H1 (cell line): ENCODE results near the gene GAGE12J. TPM values are rescaled to one million over a fixed set of nuclear protein-coding genes. Genes with fewer than 3 reads are reported as not detected.

Experiments
- CTCF ChIA-PET: fragments of 300-600 bp; sonication (Branson Sonifier 250); formaldehyde crosslinking; loops from one replicate; lab custom pipeline; 2021; ENCODE audit not compliant: partially characterized antibody; lab: Charles Lee
- POLR2A ChIA-PET: fragments of 300-600 bp; sonication (Branson Sonifier 250); formaldehyde crosslinking; loops from one replicate; lab custom pipeline; 2021; ENCODE audit warnings: inconsistent platforms; ENCODE audit not compliant: partially characterized antibody; lab: Charles Lee
- DNase-seq, 2 experiments: peaks; one replicate each; pipeline versions ENCODE4 v3.0.0 to v3.0.0-alpha.2; 2010 to 2022; ENCODE audit warnings: low spot score in 2 of 2, low read depth in 1 of 2, mixed read lengths in 1 of 2
- FAIRE-seq: peaks from 2 replicates; lab custom pipeline; 2011; peaks lifted over from hg19 to GRCh38; lab: Jason Lieb, UNC
- H2AFZ ChIP-seq: 2 replicates; pipeline ENCODE4 v1.8.1; 2012; ENCODE audit warnings: low read length, inconsistent platforms
- H2AK5ac ChIP-seq: 2 replicates; pipeline ENCODE4 v1.6.1; 2013; ENCODE audit warnings: low read depth, low read length
- H2BK120ac ChIP-seq: replicated peaks from 2 replicates; pipeline ENCODE3; 2013; ENCODE audit warnings: low read depth, low read length, inconsistent platforms
- H2BK12ac ChIP-seq: 2 replicates; pipeline ENCODE4 v1.6.1; 2013; ENCODE audit warnings: low read depth, low read length
- H2BK15ac ChIP-seq: 2 replicates; pipeline ENCODE4 v1.6.1; 2013; ENCODE audit warnings: low read length
- H2BK20ac ChIP-seq: 2 replicates; pipeline ENCODE4 v1.6.1; 2013; ENCODE audit warnings: low read length
- H2BK5ac ChIP-seq: 2 replicates; pipeline ENCODE4 v1.6.1; 2013; ENCODE audit warnings: low read depth, low read length
- H3K14ac ChIP-seq: 2 replicates; pipeline ENCODE4 v1.6.1; 2013; ENCODE audit warnings: inconsistent platforms; ENCODE audit not compliant: insufficient read length
- H3K18ac ChIP-seq: 2 replicates; pipeline ENCODE4 v1.6.1; 2013; ENCODE audit warnings: low read length; ENCODE audit errors: extremely low read depth
- H3K23ac ChIP-seq: 2 replicates; pipeline ENCODE4 v1.6.1; 2013; ENCODE audit warnings: inconsistent platforms; ENCODE audit not compliant: insufficient read length
- H3K23me2 ChIP-seq: 2 replicates; pipeline ENCODE4 v1.6.1; 2013; ENCODE audit warnings: low read depth, low read length
- H3K27ac ChIP-seq: 2 replicates; pipeline ENCODE4 v1.6.1; 2011; ENCODE audit warnings: low read depth, low read length, inconsistent platforms
- H3K27me3 ChIP-seq, 4 experiments: replicated peaks in 1 of 4; 1 replicate in 1 of 4; 2 replicates in 3 of 4; pipeline versions ENCODE4 v1.6.1 to v1.8.1; 2011 to 2013; ENCODE audit warnings: low read length in 3 of 4, mild to moderate bottlenecking in 3 of 4, inconsistent platforms in 2 of 4, mixed read lengths in 2 of 4, moderate library complexity in 1 of 4; ENCODE audit not compliant: control insufficient read depth in 3 of 4, insufficient read depth in 3 of 4; ENCODE audit errors: extremely low read depth in 1 of 4
- H3K36me3 ChIP-seq, 4 experiments: 2 replicates each; pipeline versions ENCODE4 v1.6.1 to v1.8.1; 2011 to 2013; ENCODE audit warnings: mild to moderate bottlenecking in 4 of 4, low read length in 3 of 4, moderate library complexity in 2 of 4, control low read depth in 1 of 4, inconsistent platforms in 1 of 4; ENCODE audit not compliant: insufficient read depth in 4 of 4, control insufficient read depth in 2 of 4
- H3K4ac ChIP-seq: replicated peaks from 2 replicates; pipeline ENCODE3; 2013; ENCODE audit warnings: low read length, low read depth, mixed read lengths, inconsistent platforms; ENCODE audit not compliant: insufficient read length
- H3K4me1 ChIP-seq, 4 experiments: replicated peaks in 1 of 4; 1 replicate in 1 of 4; 2 replicates in 3 of 4; pipeline versions ENCODE4 v1.6.1 to v1.8.1; 2011 to 2013; ENCODE audit warnings: low read length in 3 of 4, inconsistent platforms in 2 of 4, mixed read lengths in 1 of 4; ENCODE audit not compliant: insufficient read depth in 4 of 4, control insufficient read depth in 3 of 4
- H3K4me2 ChIP-seq, 2 experiments: 2 replicates each; pipeline versions ENCODE4 v1.6.1 to v1.8.1; 2011 to 2013; ENCODE audit warnings: low read depth in 2 of 2, low read length in 2 of 2, control low read depth in 1 of 2, inconsistent platforms in 1 of 2, mild to moderate bottlenecking in 1 of 2; ENCODE audit not compliant: insufficient read depth in 1 of 2
- H3K4me3 ChIP-seq, 4 experiments: fragments of 200-600, 300-600 bp in 1 of 4; sonication (generic), shearing (Covaris generic), sonication (Bioruptor Twin) in 1 of 4; 2 replicates each; pipeline versions ENCODE4 v1.5.1 to v1.8.1; 2011 to 2016; ENCODE audit warnings: low read length in 4 of 4, low read depth in 3 of 4, control low read depth in 2 of 4, inconsistent platforms in 2 of 4, mild to moderate bottlenecking in 2 of 4, mixed read lengths in 1 of 4, moderate library complexity in 1 of 4; ENCODE audit not compliant: insufficient read depth in 2 of 4; ENCODE audit errors: extremely low read depth in 1 of 4
- H3K56ac ChIP-seq: replicated peaks from 2 replicates; pipeline ENCODE3; 2013; ENCODE audit warnings: low read depth, mild to moderate bottlenecking, mixed read lengths, low read length, inconsistent platforms; ENCODE audit not compliant: insufficient read length
- H3K79me1 ChIP-seq: 2 replicates; pipeline ENCODE4 v1.6.1; 2013; ENCODE audit warnings: low read depth, low read length, control low read depth
- H3K79me2 ChIP-seq, 2 experiments: 2 replicates each; pipeline versions ENCODE4 v1.6.1 to v1.8.1; 2012 to 2013; ENCODE audit warnings: low read length in 2 of 2, mild to moderate bottlenecking in 2 of 2, inconsistent platforms in 1 of 2; ENCODE audit not compliant: insufficient read depth in 2 of 2, control insufficient read depth in 1 of 2
- H3K9ac ChIP-seq, 4 experiments: replicated peaks in 1 of 4; 1 replicate in 1 of 4; 2 replicates in 3 of 4; pipeline versions ENCODE4 v1.6.1 to v1.8.1; 2011 to 2013; ENCODE audit warnings: low read depth in 3 of 4, low read length in 3 of 4, control low read depth in 2 of 4, mild to moderate bottlenecking in 2 of 4, moderate library complexity in 2 of 4, inconsistent platforms in 1 of 4; ENCODE audit errors: extremely low read depth in 1 of 4
- H3K9me3 ChIP-seq, 2 experiments: 2 replicates each; pipeline versions ENCODE4 v1.6.1 to v1.8.1; 2012 to 2013; ENCODE audit warnings: mild to moderate bottlenecking in 2 of 2, moderate library complexity in 2 of 2, control low read depth in 1 of 2, inconsistent platforms in 1 of 2, low read depth in 1 of 2, low read length in 1 of 2, mixed read lengths in 1 of 2; ENCODE audit not compliant: insufficient read depth in 2 of 2
- H4K20me1 ChIP-seq, 2 experiments: replicated peaks in 1 of 2; 2 replicates each; pipeline versions ENCODE3 to v1.8.1; 2011 to 2013; ENCODE audit warnings: inconsistent platforms in 2 of 2, low read length in 2 of 2, mild to moderate bottlenecking in 1 of 2; ENCODE audit not compliant: insufficient read depth in 2 of 2, control insufficient read depth in 1 of 2
- H4K5ac ChIP-seq: 2 replicates; pipeline ENCODE4 v1.6.1; 2013; ENCODE audit warnings: low read length, low read depth, mixed read lengths, inconsistent platforms; ENCODE audit not compliant: insufficient read length
- H4K8ac ChIP-seq: 2 replicates; pipeline ENCODE4 v1.8.0; 2013; ENCODE audit warnings: mild to moderate bottlenecking, moderate library complexity, low read length, inconsistent platforms; ENCODE audit not compliant: insufficient read depth; ENCODE audit errors: extremely low read depth
- H4K91ac ChIP-seq: replicated peaks from 2 replicates; pipeline ENCODE3; 2013; ENCODE audit warnings: low read length, mixed read lengths, inconsistent platforms; ENCODE audit not compliant: insufficient read length
- ASH2L ChIP-seq: fragments of 200-600, 300-600 bp; sonication (generic); IDR thresholded peaks from one replicate; pipeline ENCODE4 v1.7.1; 2017; ENCODE audit warnings: low read length
- BRCA1 ChIP-seq: IDR thresholded peaks from 2 replicates; pipeline ENCODE4 v1.6.1; 2012; ENCODE audit warnings: low read depth, low read length, improper control_type of control experiment
- CBX5 ChIP-seq: fragments of 300-800, 300-1000 bp; sonication (generic); IDR thresholded peaks from 2 replicates; pipeline ENCODE4 v1.7.1; 2016; ENCODE audit warnings: antibody characterized with exemption, low read length, low read depth
- GTF2F1 ChIP-seq: IDR thresholded peaks from 2 replicates; pipeline ENCODE4 v1.6.1; 2012; ENCODE audit warnings: low read depth, low read length, improper control_type of control experiment, borderline replicate concordance
- HDAC2 ChIP-seq, 2 experiments: fragments of 300-600 bp in 1 of 2; sonication (generic) in 1 of 2; IDR thresholded peaks; 2 replicates each; pipeline ENCODE4 v1.6.1; 2011 to 2012; ENCODE audit warnings: low read depth in 2 of 2, low read length in 2 of 2, mild to moderate bottlenecking in 2 of 2, moderate library complexity in 2 of 2, borderline replicate concordance in 1 of 2, inconsistent platforms in 1 of 2
- MAX ChIP-seq: IDR thresholded peaks from 2 replicates; pipeline ENCODE4 v1.6.1; 2012; ENCODE audit warnings: inconsistent platforms
- NRF1 ChIP-seq: IDR thresholded peaks from 2 replicates; pipeline ENCODE4 v1.6.1; 2011; ENCODE audit warnings: mild to moderate bottlenecking, low read depth, low read length, improper control_type of control experiment
- POU5F1 ChIP-seq: IDR thresholded peaks from 2 replicates; pipeline ENCODE4 v1.6.1; 2011; ENCODE audit warnings: low read depth, mild to moderate bottlenecking, low read length, moderate library complexity
- SIRT6 ChIP-seq: IDR thresholded peaks from one replicate; pipeline ENCODE4 v1.7.1; 2012; ENCODE audit warnings: low read length, inconsistent platforms
- TEAD4 ChIP-seq: IDR thresholded peaks from 2 replicates; pipeline ENCODE4 v1.6.1; 2012; ENCODE audit warnings: low read depth, low read length, inconsistent platforms, mixed read lengths
- USF2 ChIP-seq: IDR thresholded peaks from 2 replicates; pipeline ENCODE4 v1.6.1; 2011; ENCODE audit warnings: low read length, improper control_type of control experiment
- WGBS, 2 experiments: shearing (Covaris generic) in 1 of 2; methylation state at CpG; one replicate each; pipeline versions ENCODE4 v1.1.6 to v1.1.7; 2013 to 2015; ENCODE audit warnings: low lambda C conversion rate in 2 of 2, mixed read lengths in 2 of 2, inconsistent platforms in 1 of 2, low coverage in 1 of 2, missing lambda C conversion rate in 1 of 2; ENCODE audit not compliant: insufficient replicate concordance in 2 of 2, insufficient coverage in 1 of 2, insufficient read length in 1 of 2; ENCODE audit errors: extremely low coverage in 1 of 2, missing lambda C conversion rate in 1 of 2; 5-methylcytosine and 5-hydroxymethylcytosine counted together
- polyA plus RNA-seq, 7 experiments: library from polyadenylated mRNA; depleted of rRNA in 3 of 7; stranded (reverse) in 5 of 7; unstranded in 2 of 7; fragments of >200 nt in 5 of 7; fragments of 200-250 nt in 2 of 7; gene quantifications; 1 replicate in 5 of 7; 2 replicates in 1 of 7; 4 replicates in 1 of 7; pipeline versions ENCODE4 v1.2.1 to v1.2.3, GENCODE V29; 2011 to 2013; ENCODE audit warnings: missing spikeins in 2 of 7, mixed read lengths in 2 of 7
- total RNA-seq: library from RNA; stranded (reverse); fragmentation: NEBNext Ultra II Directional; extraction: Animal tissue kit (Norgen Biotek cat#: 25700); gene quantifications from 2 replicates; pipeline ENCODE4 v1.2.1, GENCODE V29; 2021

GAGE12J gene
- total and polyA plus RNA-seq, 2 of the 8 experiments (the other 6 are each of a cell fraction or from before 2014, with no cell fraction given): not detected

- no peaks in the 10 kb centered on the region for H3K27me3 ChIP-seq
- H4K91ac ChIP-seq: no peak overlapping the region
- H3K14ac ChIP-seq: no peak overlapping the region
- no peak for FAIRE-seq
- no peak overlapping the region for H2AFZ ChIP-seq
- no peak overlapping the region for H3K18ac ChIP-seq
- H4K8ac ChIP-seq: no peak overlapping the region
- H2BK15ac ChIP-seq: no peak overlapping the region
- no peak overlapping the region for H2BK20ac ChIP-seq
- H3K9ac ChIP-seq: no peak overlapping the region
- no peak overlapping the region for H3K23ac ChIP-seq
- peaks cover 5 to 22% of the 10 kb centered on the region in 2 experiments; a peak in 2 of 4 replicates for H3K79me2 ChIP-seq
- no peak overlapping the region for H4K5ac ChIP-seq
- no peak for DNase-seq
- ChIA-PET POLR2A (interaction anchor here (1.0 to 2.4 kb wide), 2 partner anchors 10 to 14 kb away, joined by 3 to 8 read pairs; no protein-coding TSS in a partner anchor), CTCF (interaction anchor here (1.5 to 1.8 kb wide), 3 partner anchors 14 to 135 kb away, joined by 3 to 6 read pairs (median 3); no protein-coding TSS in a partner anchor)
- no peak overlapping the region for H2AK5ac ChIP-seq
- H3K56ac ChIP-seq: no peak overlapping the region
- no peak overlapping the region for H3K4me3 ChIP-seq
- 89% methylated on average over 14 of the region's 19 CpGs; no CpG with 5 or more reads in 1 of the 2 experiments for WGBS, 2 experiments
- no peaks in the 10 kb centered on the region for H3K36me3 ChIP-seq
- no peak overlapping the region for H2BK5ac ChIP-seq
- H3K4me2 ChIP-seq: no peak overlapping the region
- H3K79me1 ChIP-seq: peaks cover 2% of the 10 kb centered on the region; the same call in 1 of the 2 replicates
- peaks cover 0 to 3% (median 0%) of the 10 kb centered on the region in 4 experiments; a peak in 1 of 7 replicates for H3K4me1 ChIP-seq
- no peak overlapping the region for H3K27ac ChIP-seq
- H2BK12ac ChIP-seq: no peak overlapping the region
- peaks cover 0 to 16% of the 10 kb centered on the region in 2 experiments for H4K20me1 ChIP-seq
- H3K9me3 ChIP-seq: no peaks in the 10 kb centered on the region
- no peak overlapping the region for H2BK120ac ChIP-seq
- H3K23me2 ChIP-seq: no peaks in the 10 kb centered on the region
- no peak overlapping the region for H3K4ac ChIP-seq
- TF ChIP-seq POU5F1: no peak
- TF ChIP-seq NRF1: no peak
- TF ChIP-seq HDAC2 (IDR thresholded peaks at IDR 0.05; ENCODE audit: borderline replicate concordance in 1 of 2, low read depth in 2 of 2, low read length in 2 of 2): no peak
- no peak for TF ChIP-seq GTF2F1
- no peak for TF ChIP-seq ASH2L
- TF ChIP-seq SIRT6: no peak
- TF ChIP-seq USF2: no peak
- no peak for TF ChIP-seq CBX5
- TF ChIP-seq BRCA1: no peak
- TF ChIP-seq MAX: no peak
- TF ChIP-seq TEAD4: no peak
These were observed 44.9 kb upstream of the GAGE12J start for GRCh38 chrX:49276671-49277534.
